ENCODE data around the gene TRIP4. TPM values are rescaled to one million over a fixed set of nuclear protein-coding genes. Genes with fewer than 3 reads are reported as not detected.

The TRIP4 gene
- total and polyA plus RNA-seq, 7 donors: 11.0 to 48.3 (median 22.6) TPM

- intact Hi-C loops (cut with DNase I): loop anchor here (5.0 kb wide), 1 partner anchor 38 kb away; no protein-coding TSS in a partner anchor
- Histone ChIP-seq H3K4me3 (no peak overlapping the region), H3K27me3 (no peaks in the 10 kb centered on the region), H3K27ac (peak overlapping the region in 2 of 4 donors; percentile 5 to 12), H3K36me3 (no peaks in the 10 kb centered on the region), H3K4me1 (peaks cover 4 to 73% (median 64%) of the 10 kb centered on the region in 4 donors), H3K9me3 (no peaks in the 10 kb centered on the region)
- 39 to 56% methylated on average over 3 of the region's 3 CpGs for WGBS, 2 donors
- TF ChIP-seq, protein P1, sequence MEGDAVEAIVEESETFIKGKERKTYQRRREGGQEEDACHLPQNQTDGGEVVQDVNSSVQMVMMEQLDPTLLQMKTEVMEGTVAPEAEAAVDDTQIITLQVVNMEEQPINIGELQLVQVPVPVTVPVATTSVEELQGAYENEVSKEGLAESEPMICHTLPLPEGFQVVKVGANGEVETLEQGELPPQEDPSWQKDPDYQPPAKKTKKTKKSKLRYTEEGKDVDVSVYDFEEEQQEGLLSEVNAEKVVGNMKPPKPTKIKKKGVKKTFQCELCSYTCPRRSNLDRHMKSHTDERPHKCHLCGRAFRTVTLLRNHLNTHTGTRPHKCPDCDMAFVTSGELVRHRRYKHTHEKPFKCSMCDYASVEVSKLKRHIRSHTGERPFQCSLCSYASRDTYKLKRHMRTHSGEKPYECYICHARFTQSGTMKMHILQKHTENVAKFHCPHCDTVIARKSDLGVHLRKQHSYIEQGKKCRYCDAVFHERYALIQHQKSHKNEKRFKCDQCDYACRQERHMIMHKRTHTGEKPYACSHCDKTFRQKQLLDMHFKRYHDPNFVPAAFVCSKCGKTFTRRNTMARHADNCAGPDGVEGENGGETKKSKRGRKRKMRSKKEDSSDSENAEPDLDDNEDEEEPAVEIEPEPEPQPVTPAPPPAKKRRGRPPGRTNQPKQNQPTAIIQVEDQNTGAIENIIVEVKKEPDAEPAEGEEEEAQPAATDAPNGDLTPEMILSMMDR (IDR thresholded peaks at IDR 0.05): no peak
- no peak for TF ChIP-seq EP300 (IDR thresholded peaks at IDR 0.05)
- TF ChIP-seq POLR2A (IDR thresholded peaks at IDR 0.05): no peak
- no peak for TF ChIP-seq POLR2AphosphoS5 (IDR thresholded peaks at IDR 0.05)
- DNase-seq: no peak
Measured at GRCh38 chr15:64464276-64465005, 76.8 kb downstream of the TRIP4 start.

DNA sequence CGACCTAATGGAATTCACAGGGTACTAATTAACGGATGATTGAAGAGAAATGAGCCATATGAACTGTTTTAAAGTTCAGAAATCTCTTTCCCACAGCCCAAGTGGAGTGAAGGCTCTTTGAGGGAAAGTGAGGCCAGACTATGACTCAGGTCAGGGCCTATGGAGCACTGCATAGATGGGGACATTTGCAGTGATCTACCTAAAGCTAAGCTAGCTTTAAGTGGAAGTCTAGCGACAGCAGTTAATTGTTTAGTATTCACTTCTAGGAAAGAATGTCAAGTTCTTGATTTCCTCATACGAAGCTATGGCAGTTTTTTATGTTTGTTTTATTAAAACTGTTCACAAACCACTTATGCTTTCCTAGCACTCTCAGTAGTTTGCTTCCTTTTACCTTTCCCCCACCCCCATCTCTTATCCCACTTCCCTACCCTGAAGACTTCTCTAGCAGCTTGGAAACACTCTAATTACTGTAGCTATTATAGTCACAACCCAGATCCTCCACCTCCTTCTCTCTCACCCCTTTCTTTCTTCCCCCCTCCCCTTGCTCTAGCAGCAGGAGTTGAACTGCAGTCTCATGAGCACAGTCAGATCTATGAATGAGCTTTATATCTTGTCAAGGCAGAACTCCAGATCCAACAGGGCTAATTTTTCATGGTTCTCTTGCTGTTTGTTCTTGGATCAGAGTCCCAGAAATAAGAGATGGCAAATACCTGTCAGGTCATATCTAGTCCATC, 78.9 kb downstream of the TRIP4 start:
- H3K4me1 ChIP-seq: peaks cover 0 to 65% (median 58%) of the 10 kb centered on the region in 4 donors
- H3K27me3 ChIP-seq: no peaks in the 10 kb centered on the region
- no peak for DNase-seq
- peaks cover 0 to 4% (median 0%) of the 10 kb centered on the region in 4 donors for H3K36me3 ChIP-seq
- H3K4me3 ChIP-seq: no peak overlapping the region
- TF ChIP-seq EP300 (IDR thresholded peaks at IDR 0.05): no peak
- no peak for TF ChIP-seq POLR2A (IDR thresholded peaks at IDR 0.05)
- TF ChIP-seq, protein P1 (IDR thresholded peaks at IDR 0.05): no peak
- TF ChIP-seq POLR2AphosphoS5 (IDR thresholded peaks at IDR 0.05): no peak
- 59 to 71% methylated on average over 4 of the region's 4 CpGs for WGBS, 2 donors
- no peak overlapping the region for H3K27ac ChIP-seq
- H3K9me3 ChIP-seq: no peaks in the 10 kb centered on the region
- intact Hi-C loops (cut with DNase I): no loop called here

GRCh38 chr15:64472161-64472560, 84.5 kb downstream of the TRIP4 start:
- H3K27me3 ChIP-seq: no peaks in the 10 kb centered on the region
- TF ChIP-seq, protein P1 (IDR thresholded peaks at IDR 0.05): no peak
- TF ChIP-seq POLR2AphosphoS5 (IDR thresholded peaks at IDR 0.05) (no peak), POLR2A (IDR thresholded peaks at IDR 0.05) (no peak), EP300 (IDR thresholded peaks at IDR 0.05) (no peak)
- 71 to 90% methylated on average over 4 of the region's 4 CpGs for WGBS, 2 donors

GRCh38 chr15:64474846-64475245, 87.2 kb downstream of the TRIP4 start:
- TF ChIP-seq, protein P1 (IDR thresholded peaks at IDR 0.05): no peak
- TF ChIP-seq POLR2A (IDR thresholded peaks at IDR 0.05) (no peak), EP300 (IDR thresholded peaks at IDR 0.05) (no peak), POLR2AphosphoS5 (IDR thresholded peaks at IDR 0.05) (no peak)
- H3K9me3 ChIP-seq: no peaks in the 10 kb centered on the region
- peaks cover 0 to 11% (median 3%) of the 10 kb centered on the region in 4 donors for H3K4me1 ChIP-seq
- intact Hi-C loops (cut with DNase I): no loop called here
- no peak overlapping the region for H3K4me3 ChIP-seq
- no peaks in the 10 kb centered on the region for H3K27me3 ChIP-seq
- 94 to 95% methylated on average over 2 of the region's 2 CpGs for WGBS, 2 donors
- no peak overlapping the region for H3K27ac ChIP-seq
- DNase-seq: no peak
- peaks cover 0 to 4% (median 0%) of the 10 kb centered on the region in 4 donors for H3K36me3 ChIP-seq

More at GRCh38 chr15:64472161-64472560, 84.5 kb downstream of the TRIP4 start:
- intact Hi-C loops (cut with DNase I): no loop called here
- H3K9me3 ChIP-seq: no peaks in the 10 kb centered on the region
- no peak overlapping the region for H3K4me3 ChIP-seq
- H3K36me3 ChIP-seq: peaks cover 0 to 4% (median 0%) of the 10 kb centered on the region in 4 donors
- H3K27ac ChIP-seq: no peak overlapping the region
- no peak for DNase-seq
- H3K4me1 ChIP-seq: peaks cover 0 to 18% (median 7%) of the 10 kb centered on the region in 4 donors

All from sigmoid colon (tissue), 7 donors.